Activated CD8-positive, alpha-beta memory T cell treated with anti-CD3 and anti-CD28 coated beads, Interleukin-2, amount 10 ng/mL, durations not matched to agents 7 days and 5 days (primary cell): ENCODE data around the gene TEKT2. TPM values are rescaled to one million over a fixed set of nuclear protein-coding genes. Genes with fewer than 3 reads are reported as not detected.

Experiments used
- ATAC-seq: fragments of 150-1000 bp; cut with Tn5 transposase; one replicate; pipeline ENCODE4 v1.10.0; 2021; ENCODE audit warnings: moderate library complexity
- CTCF ChIA-PET: fragments of 350-600 bp; sonication (Branson Sonifier 250); formaldehyde crosslinking; loops from one replicate; lab custom pipeline; 2021; ENCODE audit warnings: antibody characterized with exemption; lab: Charles Lee
- DNase-seq: peaks from one replicate; pipeline ENCODE4 v3.0.0-alpha.2; 2020
- H3K27ac Mint-ChIP-seq: one replicate; pipeline ENCODE4 v1.8.0; 2021; ENCODE audit warnings: mild to moderate bottlenecking, mixed read lengths
- H3K27me3 Mint-ChIP-seq: one replicate; pipeline ENCODE4 v1.8.0; 2021; ENCODE audit warnings: mixed read lengths
- H3K36me3 Mint-ChIP-seq: one replicate; pipeline ENCODE4 v1.8.0; 2021; ENCODE audit warnings: mild to moderate bottlenecking, mixed read lengths
- H3K4me1 Mint-ChIP-seq: one replicate; pipeline ENCODE4 v1.8.0; 2021; ENCODE audit warnings: mixed read lengths
- H3K4me3 Mint-ChIP-seq: one replicate; pipeline ENCODE4 v1.8.0; 2021; ENCODE audit warnings: mild to moderate bottlenecking, moderate library complexity, mixed read lengths
- H3K9me3 Mint-ChIP-seq: one replicate; pipeline ENCODE4 v1.8.0; 2022; ENCODE audit warnings: low read depth, mixed read lengths
- total RNA-seq, 2 experiments: library from RNA; stranded (reverse); gene quantifications; one replicate each; pipeline ENCODE4 v1.2.3, GENCODE V29; 2021

Gene TEKT2
- total RNA-seq, 2 experiments from 2014 or later, result not detected

DNA sequence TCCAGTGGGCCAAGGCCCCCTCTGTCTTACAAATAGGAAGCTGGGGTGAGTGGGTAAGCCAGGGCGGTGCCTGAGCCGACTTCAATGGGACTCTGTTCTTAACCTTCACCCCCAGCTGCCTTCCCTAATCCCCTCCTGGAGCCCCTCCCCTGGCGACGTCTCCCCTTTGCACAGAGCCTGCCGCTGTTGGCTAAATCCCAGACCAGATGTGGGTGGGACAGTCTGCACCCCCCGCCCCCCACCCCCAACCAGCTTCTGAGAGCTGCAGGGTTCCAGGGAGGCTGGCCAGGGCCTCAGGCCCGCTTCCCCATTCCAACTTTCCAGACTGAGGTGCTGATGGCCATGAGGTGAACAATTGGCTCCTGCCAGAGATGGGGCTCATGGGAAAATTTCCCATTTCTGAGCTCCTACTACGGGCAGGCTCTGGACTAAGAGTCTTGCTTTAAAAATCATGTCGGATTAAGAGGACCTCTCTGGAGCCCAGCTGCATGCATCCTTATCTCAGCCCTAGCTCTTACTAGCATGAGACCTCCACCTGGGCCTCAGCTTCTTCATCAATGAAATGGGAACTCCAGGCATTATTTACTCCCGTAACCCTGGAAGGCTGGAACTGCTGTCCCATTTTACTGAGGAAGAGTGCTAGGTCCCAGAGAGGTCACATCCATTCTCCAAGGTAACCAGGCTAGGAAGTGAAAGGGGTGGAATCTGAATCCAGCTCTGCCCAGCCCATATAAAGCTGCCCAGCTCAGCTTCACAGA, 34.7 kb downstream of the TEKT2 start:
- CTCF ChIA-PET, result interaction anchor here (0.8 to 3.9 kb wide), 6 partner anchors 10 to 145 kb away, joined by 3 to 38 read pairs (median 5); partner anchors contain the start of gene TRAPPC3
- H3K27me3 Mint-ChIP-seq, result peaks cover 21% of the 10 kb centered on the region
- no peaks in the 10 kb centered on the region for H3K9me3 Mint-ChIP-seq
- no peak overlapping the region for H3K27ac Mint-ChIP-seq
- ATAC-seq, result no peak
- no peak overlapping the region for H3K4me3 Mint-ChIP-seq
- no peak for DNase-seq
- H3K36me3 Mint-ChIP-seq, result no peaks in the 10 kb centered on the region
- peaks cover 5% of the 10 kb centered on the region for H3K4me1 Mint-ChIP-seq

DNA sequence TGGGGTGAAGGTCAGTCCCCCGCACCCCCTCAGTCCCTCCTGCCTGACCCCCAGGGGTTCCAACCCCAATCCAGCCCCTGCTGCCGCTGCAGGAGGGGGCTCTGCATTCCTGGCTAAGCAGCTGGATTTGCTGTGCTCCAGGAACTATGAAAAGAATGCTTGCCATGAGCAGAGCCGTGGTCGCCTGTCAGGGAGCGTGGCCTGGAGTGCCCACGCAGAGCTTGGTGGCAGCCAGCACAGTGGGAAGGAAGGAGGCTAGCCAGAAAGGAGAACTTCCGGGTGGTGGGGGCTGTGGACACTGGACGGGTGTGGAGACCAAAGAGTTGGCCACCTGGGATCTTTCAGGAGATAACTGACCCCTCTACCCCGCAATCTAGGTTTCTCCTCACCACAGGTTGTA, 35.6 kb downstream of the TEKT2 start:
- H3K9me3 Mint-ChIP-seq, result no peaks in the 10 kb centered on the region
- CTCF ChIA-PET, result interaction anchor here (0.8 to 3.9 kb wide), 4 partner anchors 10 to 144 kb away, joined by 3 to 38 read pairs (median 5); no protein-coding TSS in a partner anchor
- H3K27me3 Mint-ChIP-seq, result peaks cover 29% of the 10 kb centered on the region
- H3K4me3 Mint-ChIP-seq, result no peak overlapping the region
- ATAC-seq (no peak), DNase-seq (no peak)
- no peak overlapping the region for H3K27ac Mint-ChIP-seq
- peaks cover 6% of the 10 kb centered on the region for H3K4me1 Mint-ChIP-seq
- H3K36me3 Mint-ChIP-seq, result no peaks in the 10 kb centered on the region

DNA sequence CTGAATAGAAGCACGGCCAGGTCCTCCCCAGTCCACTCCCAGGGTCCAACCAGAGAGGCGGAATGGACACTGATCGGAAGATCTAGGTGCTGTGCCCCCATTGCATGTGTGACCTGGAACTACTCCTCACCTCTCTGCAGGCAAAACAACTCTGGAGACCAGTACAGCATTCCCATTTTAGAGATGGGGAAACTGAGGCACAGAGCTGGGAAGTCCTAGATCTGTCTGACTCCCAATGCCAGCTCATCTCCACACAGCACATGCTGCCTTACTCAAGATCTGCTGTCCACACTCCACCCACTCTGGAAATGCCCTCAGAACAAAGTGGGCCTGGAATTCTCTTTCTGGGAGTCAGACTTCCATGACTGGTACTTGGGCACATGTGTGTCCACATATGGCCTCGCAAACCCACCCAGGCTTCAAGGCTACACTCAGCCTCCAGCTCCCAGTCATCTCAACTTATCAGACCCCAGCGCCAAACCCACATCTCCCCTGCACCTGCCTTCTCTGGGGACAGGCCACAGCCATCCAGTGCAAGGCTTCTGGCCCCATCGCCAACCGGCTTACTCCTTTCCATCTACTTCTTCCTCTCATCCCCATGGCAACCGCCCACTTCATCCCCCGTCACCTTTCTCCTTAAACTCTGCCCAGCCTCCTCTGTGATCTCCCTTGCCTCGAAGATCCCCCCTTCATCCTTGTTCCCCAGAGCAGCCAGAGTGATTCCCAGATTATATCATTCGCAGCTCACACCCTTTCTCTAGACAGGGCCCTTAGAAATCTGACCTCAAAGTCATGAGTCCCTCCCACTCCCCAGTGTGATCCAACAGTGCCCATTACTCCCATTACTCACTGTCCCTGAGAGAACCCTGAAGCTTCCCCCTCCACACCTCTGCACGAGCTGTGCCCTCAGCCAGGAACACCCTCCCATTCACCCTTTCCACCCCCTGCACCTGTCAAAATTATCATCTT, 38.5 kb downstream of the TEKT2 start:
- Mint-ChIP-seq H3K4me1 (peaks cover 8% of the 10 kb centered on the region), H3K36me3 (no peaks in the 10 kb centered on the region), H3K9me3 (no peaks in the 10 kb centered on the region), H3K4me3 (no peak overlapping the region), H3K27ac (no peak overlapping the region), H3K27me3 (peaks cover 42% of the 10 kb centered on the region)
- ATAC-seq (no peak), DNase-seq (no peak)
- CTCF ChIA-PET, result interaction anchor here (1.0 to 2.6 kb wide), 2 partner anchors 10 to 12 kb away, joined by 3 to 12 read pairs; no protein-coding TSS in a partner anchor

DNA sequence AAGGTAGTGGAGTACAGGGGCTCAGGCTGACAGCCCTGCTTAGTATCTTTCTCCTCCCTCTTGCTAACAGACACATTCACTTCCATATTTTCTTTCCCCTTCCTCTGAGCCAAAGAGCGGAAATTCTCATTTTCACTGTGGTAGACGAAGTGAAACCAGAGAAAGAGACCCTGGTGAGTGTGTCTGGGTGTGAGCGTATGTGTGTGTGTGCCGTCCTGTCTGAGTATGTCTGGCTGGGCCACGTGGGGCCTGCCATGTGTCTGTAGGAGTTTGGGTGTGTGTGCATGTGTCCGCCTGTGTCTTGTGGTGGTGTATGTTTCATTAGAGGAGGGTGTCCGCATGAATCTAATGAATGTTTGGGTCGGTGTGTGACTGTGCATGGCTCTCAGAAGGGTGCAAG, 39.5 kb downstream of the TEKT2 start:
- H3K4me3 Mint-ChIP-seq, result no peak overlapping the region
- H3K36me3 Mint-ChIP-seq, result no peaks in the 10 kb centered on the region
- no peaks in the 10 kb centered on the region for H3K9me3 Mint-ChIP-seq
- peak; percentile 31 for ATAC-seq
- no peak for DNase-seq
- CTCF ChIA-PET, result interaction anchor here (1.0 to 2.6 kb wide), 2 partner anchors 9 to 11 kb away, joined by 3 to 12 read pairs; no protein-coding TSS in a partner anchor
- H3K27me3 Mint-ChIP-seq, result peaks cover 42% of the 10 kb centered on the region
- H3K4me1 Mint-ChIP-seq, result peaks cover 8% of the 10 kb centered on the region
- no peak overlapping the region for H3K27ac Mint-ChIP-seq

DNA sequence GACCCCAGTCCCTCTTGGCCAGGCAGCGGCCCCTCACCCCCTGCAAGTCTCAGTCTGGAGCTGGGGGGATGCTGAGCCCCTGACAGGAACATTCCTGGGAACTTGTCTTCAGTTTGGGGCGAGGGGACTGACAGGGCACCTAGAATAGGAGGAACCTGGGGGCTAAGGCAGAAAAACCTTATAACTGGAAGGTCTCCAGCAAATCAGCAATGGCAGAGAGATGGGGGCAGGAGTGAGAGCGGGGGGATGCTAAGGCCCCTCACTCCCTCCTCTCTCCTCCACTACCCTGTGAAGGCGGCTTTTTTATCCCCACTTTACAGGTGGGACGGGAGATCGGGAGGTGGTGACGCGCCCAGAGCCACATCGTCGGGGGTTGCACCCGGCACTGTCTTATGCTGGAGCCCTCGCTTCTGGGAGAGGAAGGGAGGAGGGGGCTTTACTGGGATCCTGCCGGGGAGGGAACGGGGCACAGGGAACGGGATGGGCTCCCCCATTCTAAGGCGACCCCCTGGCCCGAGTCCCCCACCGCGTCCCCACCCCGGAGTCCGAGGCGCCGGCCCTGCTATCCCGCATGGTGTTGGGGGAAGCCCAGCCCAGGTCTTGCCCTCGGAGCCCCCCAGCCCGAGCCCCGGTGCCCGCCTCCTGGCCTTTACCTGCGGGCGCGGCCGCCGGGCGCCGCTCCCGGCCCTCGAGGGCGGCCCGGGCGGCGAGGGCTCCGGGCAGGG, 40.7 kb downstream of the TEKT2 start:
- Mint-ChIP-seq H3K27me3 (peaks cover 42% of the 10 kb centered on the region), H3K27ac (no peak overlapping the region), H3K9me3 (no peaks in the 10 kb centered on the region), H3K4me3 (no peak overlapping the region), H3K4me1 (peaks cover 8% of the 10 kb centered on the region), H3K36me3 (no peaks in the 10 kb centered on the region)
- DNase-seq (no peak), ATAC-seq (no peak)
- CTCF ChIA-PET, result no interaction called here

DNA sequence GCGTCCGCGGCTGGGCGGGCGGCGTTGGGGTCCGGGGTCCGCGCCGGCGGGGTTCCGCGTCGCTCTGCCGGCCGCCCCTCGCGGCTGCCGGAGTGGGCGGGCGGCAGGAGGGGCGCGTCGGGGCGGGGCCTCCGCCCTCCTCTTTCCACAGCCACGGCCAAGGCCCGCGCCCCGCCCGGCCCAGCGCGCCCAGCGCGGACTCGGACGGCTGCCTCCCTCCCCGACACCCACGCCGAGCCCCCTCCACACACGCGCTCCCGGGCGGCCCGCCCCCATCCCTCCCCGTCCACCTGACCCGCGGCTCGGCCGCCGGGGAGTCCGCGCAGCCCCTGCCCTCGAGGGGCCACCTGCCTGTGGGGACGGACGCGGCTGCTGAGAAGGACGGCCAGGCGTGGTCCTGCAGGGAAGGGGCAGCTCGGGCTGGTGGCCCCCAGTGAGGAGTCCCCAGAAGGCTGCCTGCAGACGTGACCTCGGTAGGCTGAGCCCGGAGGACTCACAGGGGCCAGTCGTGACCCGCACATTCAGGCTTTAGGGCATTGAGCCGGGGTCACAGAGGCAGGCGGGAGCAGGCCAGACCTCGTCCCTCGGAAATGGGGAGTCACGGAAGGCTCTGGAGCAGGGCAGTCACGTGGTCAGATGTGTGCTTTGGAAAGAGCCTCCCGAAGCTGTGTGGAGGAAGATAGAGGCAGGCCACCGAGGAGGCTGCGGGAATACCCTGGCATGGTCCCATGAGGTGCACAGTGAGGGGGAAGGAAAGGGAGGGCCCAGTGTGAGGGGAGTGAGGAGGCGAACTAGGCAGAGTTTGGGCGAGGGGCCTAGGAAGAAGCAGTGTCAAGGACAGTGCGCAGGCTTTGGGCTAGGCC, 41.5 kb downstream of the TEKT2 start, which contains the start of gene COL8A2:
Gene COL8A2 (minus strand): TSS at position 94 of the 863 bp plus-strand sequence. CDS start 24,980 bp downstream, outside the sequence.
- H3K4me3 Mint-ChIP-seq, result no peak within 1 kb of the TSS
- CTCF ChIA-PET, result interaction anchor here (0.6 kb wide), 1 partner anchor 149 kb away, joined by 3 read pairs; no protein-coding TSS in a partner anchor
- peaks cover 8% of the 10 kb centered on the region for H3K4me1 Mint-ChIP-seq
- peaks cover 40% of the 10 kb centered on the region for H3K27me3 Mint-ChIP-seq
- H3K36me3 Mint-ChIP-seq, result no peaks in the 10 kb centered on the region
- ATAC-seq (peak; percentile 67), DNase-seq (no peak)
- H3K27ac Mint-ChIP-seq, result no peak within 1 kb of the TSS
- H3K9me3 Mint-ChIP-seq, result no peaks in the 10 kb centered on the region

DNA sequence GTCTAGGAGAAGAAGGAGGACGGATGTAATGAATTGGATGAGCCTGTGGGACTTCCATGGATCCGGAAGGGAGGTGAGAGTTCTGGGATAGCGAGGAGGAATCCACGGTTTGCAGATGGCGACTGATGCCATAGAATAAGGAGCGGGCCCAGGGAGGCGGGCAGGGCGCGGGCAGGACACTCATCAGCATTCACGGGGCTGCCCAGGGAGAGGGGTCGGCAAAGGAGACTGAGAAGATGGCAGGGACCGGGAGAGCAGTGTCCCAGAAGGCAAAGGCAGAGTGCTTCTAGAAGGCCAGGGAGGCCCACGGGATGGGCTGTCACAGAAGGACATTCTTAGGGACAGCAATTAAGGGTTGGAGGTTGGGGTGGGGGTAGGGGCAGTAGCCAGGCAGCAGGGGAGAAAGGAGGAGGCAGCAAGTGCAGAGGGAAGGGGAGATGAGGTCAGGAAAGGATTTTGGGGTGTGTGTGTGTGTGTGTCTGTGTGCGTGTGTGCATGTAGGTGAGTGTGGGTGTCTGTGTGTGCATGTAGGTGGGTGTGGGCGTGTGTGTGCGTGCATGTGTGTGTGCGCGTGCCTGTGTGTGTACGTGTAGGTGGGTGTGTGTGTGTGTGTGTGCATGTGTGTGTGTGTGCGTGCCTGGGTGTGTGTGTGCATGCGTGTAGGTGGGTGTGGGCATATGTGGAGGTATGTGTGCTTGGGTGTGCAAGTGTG, 42.3 kb downstream of the TEKT2 start:
- peaks cover 8% of the 10 kb centered on the region for H3K4me1 Mint-ChIP-seq

DNA sequence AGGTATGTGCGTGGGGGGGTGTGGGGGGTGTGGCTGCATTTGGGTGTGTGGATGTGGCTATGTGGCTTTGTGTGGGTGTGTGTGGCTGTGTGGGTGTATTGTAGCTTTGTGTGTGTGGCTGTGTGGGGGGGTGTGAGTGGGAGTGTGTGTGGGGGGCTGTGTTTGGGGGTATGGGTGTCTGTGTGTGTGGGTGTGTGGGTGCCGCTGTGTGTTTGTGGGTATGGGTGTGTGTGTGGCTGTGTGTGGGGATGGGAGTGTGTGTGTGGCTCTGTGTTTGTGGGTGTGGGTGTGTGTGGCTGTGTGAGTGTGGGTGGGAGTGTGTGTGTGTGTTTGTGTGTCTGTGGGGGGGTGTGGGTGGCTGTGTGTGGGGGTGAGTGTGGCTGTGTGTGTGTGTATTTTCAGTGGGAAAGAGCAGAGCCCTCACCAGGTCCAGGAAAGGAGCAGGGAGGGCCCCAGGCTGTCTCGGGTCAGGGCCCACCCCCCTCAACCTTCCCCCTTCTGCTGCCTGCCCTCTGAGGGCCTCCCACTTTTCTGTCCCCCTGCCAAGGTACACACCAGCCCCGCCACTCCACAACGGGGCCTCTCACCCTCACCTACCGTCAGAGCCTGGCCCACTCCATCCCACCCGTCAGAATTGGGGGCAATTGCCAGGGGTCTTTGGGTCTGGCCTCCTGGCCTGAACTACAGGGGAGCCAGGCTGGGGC, 43.1 kb downstream of the TEKT2 start:
- Mint-ChIP-seq H3K4me3 (no peak overlapping the region), H3K9me3 (no peaks in the 10 kb centered on the region), H3K4me1 (peaks cover 8% of the 10 kb centered on the region), H3K27ac (no peak overlapping the region), H3K27me3 (peaks cover 36% of the 10 kb centered on the region), H3K36me3 (no peaks in the 10 kb centered on the region)
- CTCF ChIA-PET, result interaction anchor here (1.3 to 12.3 kb wide), 2 partner anchors 28 to 61 kb away, joined by 4 to 307 read pairs; no protein-coding TSS in a partner anchor
- ATAC-seq (no peak), DNase-seq (no peak)

More for the DNA sequence above, 42.3 kb downstream of the TEKT2 start:
- ATAC-seq (no peak), DNase-seq (no peak)
- Mint-ChIP-seq H3K9me3 (no peaks in the 10 kb centered on the region), H3K27me3 (peaks cover 40% of the 10 kb centered on the region), H3K4me3 (no peak overlapping the region), H3K36me3 (no peaks in the 10 kb centered on the region), H3K27ac (no peak overlapping the region)
- CTCF ChIA-PET, result interaction anchor here (0.6 kb wide), 1 partner anchor 148 kb away, joined by 3 read pairs; no protein-coding TSS in a partner anchor

DNA sequence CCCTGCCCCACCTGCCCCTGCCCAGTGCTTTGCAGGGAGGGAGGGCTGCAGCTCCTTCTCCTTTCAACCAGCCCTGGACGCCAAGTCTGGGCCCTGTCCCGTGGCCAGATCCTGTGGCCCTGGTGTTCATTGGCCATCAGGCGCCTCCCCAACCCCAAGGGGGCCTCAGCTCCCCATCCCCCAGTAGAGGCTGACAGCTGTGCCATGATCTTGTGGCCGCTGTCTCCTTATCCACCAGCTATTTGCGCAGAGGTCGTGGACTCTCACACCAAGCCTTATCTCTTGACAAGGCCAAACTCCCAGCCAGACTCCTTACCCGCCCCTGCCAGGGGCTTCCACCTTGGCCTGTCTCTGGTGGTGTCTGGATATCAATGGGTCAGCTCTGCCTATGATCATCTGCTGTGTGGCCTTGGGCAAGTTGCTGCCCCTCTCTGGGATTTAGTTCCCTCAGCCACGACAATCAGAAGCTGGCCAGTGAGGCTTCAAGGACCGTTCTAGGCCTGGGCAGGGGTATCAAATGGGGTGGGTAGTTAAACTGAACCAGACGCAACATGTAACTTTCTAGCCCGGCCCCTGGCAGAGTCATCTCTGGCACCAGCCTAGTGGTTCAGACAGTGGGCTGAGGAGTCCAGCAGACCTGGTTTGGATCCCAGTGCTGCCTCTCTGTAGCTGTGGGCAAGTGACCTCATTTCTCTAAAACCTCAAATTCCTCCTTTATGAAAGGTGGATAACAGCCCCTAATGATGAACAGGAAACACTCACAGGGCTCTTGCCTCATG, 44.4 kb downstream of the TEKT2 start:
- H3K36me3 Mint-ChIP-seq, result no peaks in the 10 kb centered on the region
- H3K4me3 Mint-ChIP-seq, result no peak overlapping the region
- peaks cover 6% of the 10 kb centered on the region for H3K4me1 Mint-ChIP-seq
- H3K27ac Mint-ChIP-seq, result no peak overlapping the region
- ATAC-seq, result no peak
- CTCF ChIA-PET, result interaction anchor here (1.3 to 12.3 kb wide), 4 partner anchors 9 to 60 kb away, joined by 3 to 307 read pairs (median 6); no protein-coding TSS in a partner anchor
- H3K9me3 Mint-ChIP-seq, result no peaks in the 10 kb centered on the region
- no peak for DNase-seq
- peaks cover 24% of the 10 kb centered on the region for H3K27me3 Mint-ChIP-seq

DNA sequence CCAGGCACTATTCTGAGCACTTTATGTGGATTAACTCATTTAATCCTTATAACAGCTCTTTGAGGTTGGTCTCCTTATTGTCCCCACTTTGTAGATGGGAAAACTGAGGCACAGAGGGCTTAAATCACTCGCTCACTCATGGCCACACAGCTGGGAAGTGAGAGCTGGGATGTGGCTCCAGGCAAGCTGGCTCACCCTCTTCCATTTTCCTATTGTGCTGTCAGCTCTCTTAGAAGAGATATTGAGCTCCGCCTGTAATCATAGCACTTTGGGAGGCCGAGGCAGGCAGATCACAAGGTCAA, 45.0 kb downstream of the TEKT2 start:
- no peak for ATAC-seq
- H3K36me3 Mint-ChIP-seq, result no peaks in the 10 kb centered on the region
- no peak overlapping the region for H3K27ac Mint-ChIP-seq
- CTCF ChIA-PET, result interaction anchor here (1.1 to 12.3 kb wide), 3 partner anchors 10 to 30 kb away, joined by 3 to 307 read pairs (median 7); no protein-coding TSS in a partner anchor
- peaks cover 18% of the 10 kb centered on the region for H3K27me3 Mint-ChIP-seq
- H3K9me3 Mint-ChIP-seq, result no peaks in the 10 kb centered on the region
- no peak overlapping the region for H3K4me3 Mint-ChIP-seq
- no peak for DNase-seq
- H3K4me1 Mint-ChIP-seq, result peaks cover 3% of the 10 kb centered on the region
